T-helper 2 cell treated with Interferon-gamma antibody and Interleukin-4, amounts not matched to agents 100 ng/mL and 5 ng/mL, for 36 hours (primary cell): ENCODE measurements around the gene CYB5R4. TPM values are rescaled to one million over a fixed set of nuclear protein-coding genes. Genes with fewer than 3 reads are reported as not detected.

Source experiments
- intact Hi-C: fragments of 100-400 bp; cut with micrococcal nuclease; formaldehyde crosslinking; loops from one replicate; pipeline ENCODE4 v1.15.1; 2023
- total RNA-seq: library from RNA; stranded (reverse); gene quantifications from 2 replicates; pipeline ENCODE4 v1.2.3, GENCODE V29; 2022

The CYB5R4 gene
- total RNA-seq, result 31.2 and 32.4 TPM in 2 replicates

DNA sequence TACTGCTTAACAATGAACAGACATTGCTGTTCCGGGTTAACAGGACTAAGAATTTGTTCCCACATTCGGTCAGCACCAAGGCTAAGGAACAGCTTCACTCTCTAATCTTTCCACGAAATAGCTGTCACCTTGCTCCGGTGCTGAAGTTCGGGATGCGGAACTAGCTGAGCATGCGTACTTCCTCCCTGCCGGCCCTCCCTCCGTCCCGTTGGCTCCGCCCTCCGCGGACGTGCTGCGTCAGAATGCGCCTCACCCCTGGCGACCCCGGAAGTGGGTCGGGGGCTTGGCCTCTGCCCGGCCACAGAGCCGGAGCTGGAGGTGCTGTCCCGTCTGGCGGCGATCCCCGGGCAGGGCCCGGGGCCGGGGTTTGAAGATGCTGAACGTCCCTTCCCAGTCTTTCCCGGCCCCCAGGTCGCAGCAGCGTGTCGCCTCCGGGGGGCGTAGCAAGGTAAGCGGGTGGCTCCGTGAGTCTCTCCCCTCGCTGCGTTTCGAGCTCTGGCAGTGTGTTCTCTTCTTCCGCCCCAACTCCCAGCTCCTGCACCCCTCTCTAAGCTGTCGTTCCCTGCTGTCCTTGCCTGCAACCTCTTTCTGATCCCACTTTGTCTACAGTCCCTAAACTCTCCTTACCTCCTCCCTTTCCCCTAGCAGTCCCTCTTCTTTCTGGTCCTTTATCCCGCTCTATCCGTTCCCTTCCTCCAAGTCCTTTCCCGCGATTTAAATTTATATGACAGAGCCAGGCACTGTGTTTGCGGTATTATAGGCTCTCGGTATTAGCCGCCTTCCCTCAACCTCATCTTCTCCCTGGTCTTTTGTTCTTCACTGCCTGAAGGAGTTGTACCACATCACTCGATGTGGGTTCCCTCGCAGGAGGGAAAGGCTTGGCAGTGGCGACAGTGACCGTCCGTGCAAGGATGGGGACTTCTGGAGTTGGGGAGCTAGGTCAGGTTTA is at the start of gene CYB5R4:
TSS of gene CYB5R4 (plus strand) at position 280 of the 949 bp plus-strand sequence. CDS start at position 374, 94 bp downstream.
- intact Hi-C loops, result loop anchor here (1.0 to 10.0 kb wide), 7 partner anchors 25 to 1819 kb away; partner anchors contain the start of genes CEP162, DOP1A, PGM3 and RWDD2A

- intact Hi-C loops, result no loop called here
These were observed 46.9 kb upstream of the CYB5R4 start for GRCh38 chr6:83812595-83812994.

DNA sequence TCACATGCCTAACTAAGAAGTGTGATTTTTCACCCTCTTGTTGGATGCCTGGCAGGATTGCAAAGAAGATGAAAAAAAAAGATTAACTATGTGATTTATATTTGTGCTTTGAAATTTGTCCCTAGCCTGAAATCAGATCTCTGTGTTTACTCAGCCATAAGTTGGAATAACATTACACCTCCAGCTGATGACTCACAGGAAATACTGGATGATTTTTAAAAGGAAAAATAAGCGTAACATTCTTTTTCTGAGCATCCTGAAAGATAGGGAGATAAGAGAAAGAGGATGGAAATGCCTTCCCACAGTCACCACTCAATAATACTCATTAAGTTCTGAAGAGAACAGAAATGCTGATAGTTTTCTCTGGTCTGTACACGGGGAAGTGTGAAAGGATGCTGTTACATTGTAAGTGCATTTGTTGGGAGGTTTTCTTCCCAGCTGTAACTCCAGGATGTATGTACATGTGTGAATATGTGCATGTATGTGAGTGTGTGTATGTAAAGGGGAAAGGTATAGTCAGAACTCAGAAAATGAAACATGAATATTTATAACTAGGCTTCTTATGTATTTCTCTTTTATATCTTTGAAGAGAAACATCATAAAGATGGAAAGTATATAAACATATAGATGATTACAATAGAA is 43.7 kb upstream of the CYB5R4 start:
- intact Hi-C loops, result no loop called here

- intact Hi-C loops, result no loop called here
These were observed 36.8 kb upstream of the CYB5R4 start for GRCh38 chr6:83822629-83823169.

DNA sequence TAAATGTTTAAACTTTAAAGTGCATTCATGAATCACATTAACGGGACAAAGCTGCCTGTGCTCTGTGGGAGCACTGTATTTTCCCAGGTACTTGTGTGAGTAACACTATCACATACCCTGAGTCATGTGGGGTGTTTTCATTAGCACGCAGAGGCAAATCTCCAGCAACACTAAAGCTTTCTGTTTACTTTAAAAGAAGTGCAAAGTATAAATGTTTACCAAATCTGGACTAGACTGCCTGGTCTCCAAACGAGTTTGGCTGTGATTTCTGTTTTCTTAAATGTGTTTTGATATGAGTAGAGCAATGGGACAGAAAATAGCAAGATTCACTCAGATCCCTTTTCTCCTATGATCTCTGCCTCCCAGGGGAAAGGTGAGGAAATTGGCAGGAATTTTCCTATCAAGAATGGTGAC is 35.1 kb upstream of the CYB5R4 start:
- intact Hi-C loops, result no loop called here

GRCh38 chr6:83824831-83825230 is 34.7 kb upstream of the CYB5R4 start:
- intact Hi-C loops, result no loop called here

DNA sequence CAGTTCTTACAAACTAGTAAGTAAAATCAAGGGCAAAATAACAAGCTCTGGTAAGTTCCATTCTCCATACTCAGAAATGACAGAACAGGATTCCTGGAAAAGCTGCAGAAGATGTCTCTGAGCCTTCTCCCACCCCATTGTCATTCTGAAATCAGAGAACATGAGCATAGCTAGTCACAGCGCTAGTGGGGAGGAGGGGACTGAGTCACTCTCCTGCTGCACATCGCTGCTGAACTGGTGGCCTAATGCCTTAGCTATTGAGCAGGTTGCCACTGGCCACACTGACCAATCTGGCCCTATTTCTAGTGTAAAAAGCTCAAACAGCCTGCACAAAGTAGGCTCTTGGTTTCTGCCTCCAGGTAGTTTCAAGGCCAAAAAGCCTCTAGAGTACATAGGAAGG is 32.4 kb upstream of the CYB5R4 start:
- intact Hi-C loops, result no loop called here

- intact Hi-C loops, result no loop called here
These were observed 20.8 kb upstream of the CYB5R4 start for GRCh38 chr6:83838727-83839126.

DNA sequence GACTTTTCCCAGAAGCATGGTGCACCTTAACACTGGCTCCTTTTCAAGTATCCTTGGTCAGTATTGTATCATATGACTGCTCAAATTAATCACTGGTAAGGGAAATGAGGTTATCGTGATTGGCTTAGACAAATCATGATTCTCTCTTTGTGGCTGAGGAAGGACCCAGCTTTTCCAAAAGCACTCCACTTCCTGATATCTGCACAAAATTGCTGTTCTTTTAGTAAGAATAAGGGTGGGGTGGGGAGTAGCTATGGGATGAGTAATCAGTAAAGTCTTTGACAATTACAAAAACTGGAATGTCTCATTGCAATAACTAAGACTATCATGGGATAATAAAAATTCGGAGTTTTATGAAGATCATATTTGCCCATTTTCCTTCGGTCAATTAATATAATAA is 15.3 kb upstream of the CYB5R4 start:
- intact Hi-C loops, result no loop called here

GRCh38 chr6:83846291-83846690 is 13.2 kb upstream of the CYB5R4 start:
- intact Hi-C loops, result no loop called here

- intact Hi-C loops, result no loop called here
These were observed 12.3 kb upstream of the CYB5R4 start for GRCh38 chr6:83847179-83847578.

GRCh38 chr6:83849127-83849526 is 10.4 kb upstream of the CYB5R4 start:
- intact Hi-C loops, result no loop called here

DNA sequence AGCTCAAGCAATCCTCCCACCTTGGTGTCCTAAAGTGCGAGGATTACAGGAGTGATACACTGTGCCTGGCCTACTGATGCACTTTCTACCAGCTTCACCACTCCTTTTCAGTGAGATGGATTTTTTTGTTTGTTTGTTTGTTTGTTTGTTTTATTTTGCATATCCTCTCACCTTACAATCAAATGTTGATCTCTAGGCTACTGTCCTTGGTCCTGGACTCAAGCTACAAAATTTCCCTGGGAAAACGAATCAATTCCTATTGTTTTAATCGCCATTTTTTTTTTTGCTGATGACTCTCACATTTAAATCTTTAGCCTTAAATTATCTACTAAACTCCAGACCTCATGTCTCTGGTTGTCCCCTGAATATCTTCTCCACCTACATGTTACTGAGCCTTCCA is 9.9 kb upstream of the CYB5R4 start:
- intact Hi-C loops, result loop anchor here (10.0 kb wide), 2 partner anchors 655 to 915 kb away; partner anchors contain the start of genes PGM3, RWDD2A and TBX18

DNA sequence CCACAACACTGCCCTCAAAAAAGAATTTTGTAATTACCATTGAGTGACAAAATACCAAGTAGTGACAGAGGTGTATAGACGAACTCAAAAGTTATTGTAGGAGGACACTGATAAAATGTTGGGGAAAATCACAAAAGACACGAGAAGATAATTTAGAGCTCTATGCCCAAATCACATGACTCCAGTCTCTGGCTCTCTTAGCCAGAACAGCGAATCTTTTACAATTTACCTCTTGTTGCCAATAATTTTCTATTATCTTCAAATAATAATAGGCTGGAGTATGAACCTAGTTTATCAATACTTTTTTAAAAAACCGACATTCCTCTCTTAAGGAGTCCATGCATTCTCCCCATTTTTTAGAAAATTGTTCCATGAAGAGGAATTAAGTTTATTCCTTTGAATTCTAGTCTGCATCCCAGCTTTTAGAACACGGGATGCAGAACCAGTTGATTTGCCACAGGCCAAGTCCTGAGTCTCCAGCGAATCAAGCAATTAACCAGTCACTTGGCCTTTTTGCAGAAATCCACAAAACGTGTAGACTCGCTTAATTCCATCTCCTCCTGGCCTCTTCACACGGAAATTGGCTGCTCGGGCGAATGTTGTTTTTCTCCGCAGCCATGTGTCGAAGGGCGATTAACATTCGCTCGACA is 6.8 kb upstream of the CYB5R4 start:
- intact Hi-C loops, result loop anchor here (10.0 kb wide), 2 partner anchors 658 to 912 kb away; partner anchors contain the start of genes PGM3, RWDD2A and TBX18

DNA sequence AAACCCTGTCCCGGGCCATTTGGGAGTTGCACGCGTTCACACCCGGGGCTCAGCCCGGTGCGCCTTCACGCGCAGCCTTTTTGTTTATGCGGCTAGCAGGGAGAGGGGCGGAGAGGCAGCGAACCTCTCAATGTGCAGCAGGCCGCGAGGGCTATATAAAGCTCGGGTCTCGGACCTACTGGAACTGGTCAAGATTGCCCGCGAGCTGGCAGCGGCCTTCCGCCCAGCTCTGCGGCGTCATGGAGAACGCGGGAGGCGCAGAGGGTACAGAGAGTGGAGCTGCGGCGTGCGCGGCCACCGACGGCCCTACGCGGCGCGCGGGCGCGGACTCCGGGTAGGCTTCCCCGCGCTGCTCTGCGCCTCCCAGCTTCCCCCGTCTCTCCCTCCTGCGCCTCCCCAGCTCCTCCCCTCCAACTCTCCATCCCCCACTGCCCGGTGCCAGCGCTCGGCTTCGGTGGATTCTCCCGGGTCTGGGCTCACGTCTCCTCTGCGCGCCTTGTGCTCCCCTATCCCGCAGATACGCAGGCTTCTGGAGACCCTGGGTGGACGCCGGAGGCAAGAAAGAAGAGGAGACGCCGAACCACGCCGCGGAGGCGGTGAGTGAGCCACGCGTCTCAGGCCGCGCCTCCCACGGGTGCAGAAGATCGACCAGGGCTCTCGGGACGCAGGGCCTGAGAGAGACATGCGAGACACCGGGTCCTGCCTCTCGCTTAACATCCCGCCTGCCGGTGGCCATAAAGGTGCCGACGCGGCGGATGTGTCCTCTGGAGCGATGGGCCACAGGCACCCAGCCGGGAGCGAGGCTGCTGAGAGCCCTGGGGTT is 6.1 kb upstream of the CYB5R4 start, which contains the start of gene RIPPLY2:
TSS of gene RIPPLY2 (plus strand) at position 183 of the 823 bp plus-strand sequence. CDS start at position 240, 57 bp downstream.
- intact Hi-C loops, result loop anchor here (10.0 kb wide), 2 partner anchors 659 to 911 kb away; partner anchors contain the start of genes PGM3, RWDD2A and TBX18

GRCh38 chr6:83854001-83854501 is 5.4 kb upstream of the CYB5R4 start:
- intact Hi-C loops, result loop anchor here (10.0 kb wide), 2 partner anchors 659 to 911 kb away; partner anchors contain the start of genes PGM3, RWDD2A and TBX18

DNA sequence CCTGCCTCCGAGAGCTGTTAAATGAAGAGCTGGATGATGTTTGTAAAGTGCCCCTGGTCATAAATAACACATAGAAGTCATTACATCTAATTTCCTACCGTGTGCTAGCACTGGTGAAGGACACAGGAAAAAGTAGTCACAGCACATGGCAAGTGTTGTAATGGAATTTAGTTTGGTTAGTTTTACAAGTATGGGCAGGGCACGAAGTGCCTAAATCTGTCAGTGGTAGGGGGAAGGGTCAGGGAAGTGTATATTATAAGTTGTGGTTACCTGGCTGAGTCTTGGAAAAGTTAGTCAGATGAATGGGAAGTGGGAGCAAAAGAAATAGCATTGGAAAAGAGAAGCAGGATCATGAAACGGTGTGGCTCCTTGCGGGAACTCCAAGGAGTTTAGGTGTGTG is 4.7 kb upstream of the CYB5R4 start:
- intact Hi-C loops, result loop anchor here (10.0 kb wide), 2 partner anchors 660 to 910 kb away; partner anchors contain the start of genes PGM3, RWDD2A and TBX18

DNA sequence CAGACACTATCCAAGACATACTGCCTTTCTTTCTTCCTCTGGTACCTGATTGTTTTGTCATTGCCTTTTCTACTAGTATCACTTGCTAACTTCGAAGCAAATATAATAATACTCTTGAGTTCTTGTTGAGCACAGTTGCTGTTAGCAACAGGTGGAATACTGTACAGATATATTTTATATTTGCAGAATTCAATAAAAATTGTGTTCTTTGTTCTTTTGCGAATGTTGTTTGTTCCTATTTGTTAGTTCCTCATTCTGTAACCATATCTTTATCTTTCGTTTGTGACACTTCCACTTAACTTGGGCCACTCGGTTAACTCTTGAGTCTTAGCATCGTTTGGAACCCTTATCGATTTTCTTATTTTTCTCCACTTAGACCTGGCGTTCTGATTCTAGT is 868 bp downstream of the CYB5R4 start:
- intact Hi-C loops, result loop anchor here (2.0 to 5.0 kb wide), 2 partner anchors 793 to 1818 kb away; partner anchors contain the start of genes DOP1A and UBE3D

DNA sequence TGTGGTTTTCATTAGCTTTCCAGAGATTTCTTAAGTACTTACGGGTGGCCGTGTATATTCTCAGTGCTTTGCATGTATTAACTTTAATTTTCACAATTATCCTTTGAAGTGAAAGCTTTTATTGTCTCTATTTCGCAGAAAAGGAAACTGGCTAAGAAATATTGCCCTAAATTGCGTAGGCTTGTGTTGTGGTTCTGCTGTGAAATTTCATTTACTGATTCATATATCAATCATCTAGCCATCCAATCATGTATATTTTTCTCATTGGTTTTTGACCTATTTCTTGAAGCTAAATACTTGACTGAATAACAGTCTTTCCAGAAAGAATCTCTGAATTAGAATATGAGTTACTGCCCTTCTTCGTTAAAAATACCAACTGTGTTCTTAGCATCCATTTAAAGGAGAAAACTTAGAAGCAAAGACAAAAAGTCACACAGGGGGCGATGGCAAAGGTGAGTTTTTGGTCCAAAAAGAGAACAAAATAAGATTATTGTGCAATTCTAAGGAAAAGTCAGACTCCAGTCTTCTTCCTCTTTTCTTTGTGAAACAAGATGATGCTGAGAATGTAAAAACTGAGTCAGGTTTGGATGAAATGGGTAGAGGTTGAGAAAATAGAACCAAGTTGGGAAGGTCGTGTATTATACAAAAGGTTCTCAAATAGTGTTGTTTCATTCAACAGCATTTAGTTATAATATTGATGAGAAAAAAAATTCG is 1.4 kb downstream of the CYB5R4 start:
- intact Hi-C loops, result loop anchor here (2.0 to 5.0 kb wide), 2 partner anchors 794 to 1818 kb away; partner anchors contain the start of genes DOP1A and UBE3D
